ENCODE data around the gene MLLT3.

DNA sequence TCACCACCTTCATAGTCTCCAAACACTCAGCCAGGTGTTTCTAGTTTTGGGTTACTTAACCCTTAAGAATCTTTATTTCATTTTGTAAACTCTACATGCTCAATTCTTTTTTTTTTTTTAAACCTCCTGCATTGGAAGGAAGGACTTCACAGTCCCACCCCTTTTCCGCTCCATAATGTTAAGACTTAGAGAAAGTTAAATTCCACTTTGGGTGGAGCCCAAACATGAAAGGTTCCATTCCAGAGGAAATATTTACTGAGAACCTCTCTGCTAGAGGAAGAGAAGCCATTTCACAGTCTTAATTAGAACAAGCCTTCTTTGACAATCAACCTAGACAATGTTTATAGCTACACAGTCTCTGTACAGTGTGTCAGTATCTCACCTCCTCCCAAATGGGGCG lies 312.3 kb downstream of the MLLT3 start:
- TF ChIP-seq, protein P1, sequence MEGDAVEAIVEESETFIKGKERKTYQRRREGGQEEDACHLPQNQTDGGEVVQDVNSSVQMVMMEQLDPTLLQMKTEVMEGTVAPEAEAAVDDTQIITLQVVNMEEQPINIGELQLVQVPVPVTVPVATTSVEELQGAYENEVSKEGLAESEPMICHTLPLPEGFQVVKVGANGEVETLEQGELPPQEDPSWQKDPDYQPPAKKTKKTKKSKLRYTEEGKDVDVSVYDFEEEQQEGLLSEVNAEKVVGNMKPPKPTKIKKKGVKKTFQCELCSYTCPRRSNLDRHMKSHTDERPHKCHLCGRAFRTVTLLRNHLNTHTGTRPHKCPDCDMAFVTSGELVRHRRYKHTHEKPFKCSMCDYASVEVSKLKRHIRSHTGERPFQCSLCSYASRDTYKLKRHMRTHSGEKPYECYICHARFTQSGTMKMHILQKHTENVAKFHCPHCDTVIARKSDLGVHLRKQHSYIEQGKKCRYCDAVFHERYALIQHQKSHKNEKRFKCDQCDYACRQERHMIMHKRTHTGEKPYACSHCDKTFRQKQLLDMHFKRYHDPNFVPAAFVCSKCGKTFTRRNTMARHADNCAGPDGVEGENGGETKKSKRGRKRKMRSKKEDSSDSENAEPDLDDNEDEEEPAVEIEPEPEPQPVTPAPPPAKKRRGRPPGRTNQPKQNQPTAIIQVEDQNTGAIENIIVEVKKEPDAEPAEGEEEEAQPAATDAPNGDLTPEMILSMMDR (IDR thresholded peaks at IDR 0.05): no peak
- no peak for TF ChIP-seq POLR2A (IDR thresholded peaks at IDR 0.05)

All from right lobe of liver (tissue), 4 donors.